Endothelial cell of umbilical vein (primary cell): ENCODE results near the gene TMF1. TPM values are rescaled to one million over a fixed set of nuclear protein-coding genes. Genes with fewer than 3 reads are reported as not detected.

Experiments used
- BruUV-seq: library from RNA; stranded (reverse); fragments of 400-500 nt; replicated peaks from 2 replicates; lab custom pipeline; 2021; lab: Mats Ljungman, UMichigan
- CTCF ChIA-PET: fragments of 300-600, 350-600 bp; sonication (Branson Sonifier 250); formaldehyde crosslinking; loops from one replicate; lab custom pipeline; 2021; ENCODE audit warnings: antibody characterized with exemption, inconsistent platforms; lab: Charles Lee
- POLR2A ChIA-PET: fragments of 300-600, 350-600 bp; sonication (Branson Sonifier 250); formaldehyde crosslinking; loops from one replicate; lab custom pipeline; 2021; ENCODE audit warnings: antibody characterized with exemption, inconsistent platforms; lab: Charles Lee
- DNase-seq: peaks from one replicate; pipeline ENCODE4 v3.0.0-alpha.2; 2011; ENCODE audit warnings: low read depth, low spot score
- FAIRE-seq: peaks from 2 replicates; lab custom pipeline; 2011; peaks lifted over from hg19 to GRCh38; lab: Jason Lieb, UNC
- H2AFZ ChIP-seq: 2 replicates; pipeline ENCODE4 v1.6.0; 2012; ENCODE audit warnings: low read depth, low read length, control low read depth, inconsistent platforms
- H3K27ac ChIP-seq: 2 replicates; pipeline ENCODE4 v1.5.1; 2011; ENCODE audit warnings: low read depth, mild to moderate bottlenecking, control low read depth, low read length, moderate library complexity; ENCODE audit not compliant: insufficient read depth
- H3K27me3 ChIP-seq, 2 experiments: 2 replicates each; pipeline versions ENCODE4 v1.6.0 to v1.6.1; 2011; ENCODE audit warnings: low read length in 2 of 2, mixed read lengths in 1 of 2; ENCODE audit not compliant: control insufficient read depth in 2 of 2, insufficient read depth in 2 of 2
- H3K36me3 ChIP-seq, 2 experiments: 2 replicates in 1 of 2; 3 replicates in 1 of 2; pipeline ENCODE4 v1.5.1; 2011; ENCODE audit warnings: low read length in 2 of 2, mild to moderate bottlenecking in 1 of 2, moderate library complexity in 1 of 2; ENCODE audit not compliant: control insufficient read depth in 2 of 2, insufficient read depth in 2 of 2; ENCODE audit errors: extremely low read depth in 1 of 2
- H3K4me1 ChIP-seq: 3 replicates; pipeline ENCODE4 v1.5.1; 2011; ENCODE audit warnings: mild to moderate bottlenecking, low read length; ENCODE audit not compliant: control insufficient read depth, insufficient read depth; ENCODE audit errors: extremely low read depth
- H3K4me2 ChIP-seq: 2 replicates; pipeline ENCODE4 v1.6.1; 2011; ENCODE audit warnings: low read length, control low read depth, mixed read lengths; ENCODE audit not compliant: insufficient read depth
- H3K4me3 ChIP-seq, 3 experiments: fragments of 200-600 bp in 1 of 3; sonication (generic), shearing (Covaris generic) in 1 of 3; replicated peaks in 1 of 3; 2 replicates each; pipeline ENCODE4 v1.5.1; 2011 to 2016; ENCODE audit warnings: control low read depth in 3 of 3, low read length in 3 of 3, mild to moderate bottlenecking in 2 of 3, inconsistent platforms in 1 of 3, low read depth in 1 of 3, moderate library complexity in 1 of 3; ENCODE audit not compliant: insufficient read depth in 1 of 3
- H3K79me2 ChIP-seq: 2 replicates; pipeline ENCODE4 v1.6.0; 2012; ENCODE audit warnings: low read length, inconsistent platforms; ENCODE audit not compliant: control insufficient read depth, insufficient read depth
- H3K9ac ChIP-seq: replicated peaks from 2 replicates; pipeline ENCODE3; 2011; ENCODE audit warnings: low read length, control low read depth; ENCODE audit not compliant: insufficient read depth; ENCODE audit errors: extremely low read depth
- H3K9me1 ChIP-seq: replicated peaks from 3 replicates; pipeline ENCODE4 v1.6.0; 2011; ENCODE audit warnings: mild to moderate bottlenecking, low read length; ENCODE audit not compliant: control insufficient read depth, insufficient read depth; ENCODE audit errors: extremely low read depth
- H3K9me3 ChIP-seq: replicated peaks from 2 replicates; pipeline ENCODE4 v1.5.1; 2012; ENCODE audit warnings: low read length, inconsistent platforms; ENCODE audit not compliant: control insufficient read depth, insufficient read depth
- H4K20me1 ChIP-seq: replicated peaks from 2 replicates; pipeline ENCODE3; 2011; ENCODE audit warnings: mild to moderate bottlenecking, low read length; ENCODE audit not compliant: control insufficient read depth, insufficient read depth; ENCODE audit errors: extremely low read depth
- CTCF ChIP-seq, 2 donors: IDR thresholded peaks; 1 replicate in 1 of 2; 2 replicates in 1 of 2; pipeline ENCODE4 v1.5.1; 2011; ENCODE audit warnings: low read length in 2 of 2, mild to moderate bottlenecking in 2 of 2, moderate library complexity in 2 of 2, control low read depth in 1 of 2, inconsistent platforms in 1 of 2, low read depth in 1 of 2; ENCODE audit not compliant: insufficient read depth in 1 of 2; ENCODE audit errors: extremely low read depth in 1 of 2
- EZH2 ChIP-seq: IDR thresholded peaks from 2 replicates; pipeline ENCODE4 v1.6.1; 2012; ENCODE audit warnings: borderline replicate concordance, low read depth, mild to moderate bottlenecking, moderate library complexity, low read length, inconsistent platforms; ENCODE audit not compliant: severe bottlenecking
- FOS ChIP-seq: IDR thresholded peaks from 2 replicates; pipeline ENCODE4 v1.6.1; 2011; ENCODE audit warnings: mild to moderate bottlenecking, low read length, moderate library complexity, borderline replicate concordance; ENCODE audit not compliant: insufficient read depth
- GATA2 ChIP-seq: IDR thresholded peaks from 2 replicates; pipeline ENCODE4 v1.7.0; 2011; ENCODE audit warnings: low read depth, mild to moderate bottlenecking, moderate library complexity, mixed read lengths, low read length; ENCODE audit not compliant: insufficient read length, insufficient read depth
- JUN ChIP-seq: IDR thresholded peaks from 2 replicates; pipeline ENCODE4 v1.6.1; 2011; ENCODE audit warnings: borderline replicate concordance, low read depth; ENCODE audit not compliant: insufficient read length, insufficient read depth
- MAX ChIP-seq: IDR thresholded peaks from 2 replicates; pipeline ENCODE4 v1.6.1; 2011; ENCODE audit not compliant: insufficient read depth, insufficient read length
- MYC ChIP-seq: IDR thresholded peaks from one replicate; pipeline ENCODE4 v1.6.1; 2011; ENCODE audit warnings: mild to moderate bottlenecking, low read depth, low read length
- POLR2A ChIP-seq: IDR thresholded peaks from 2 replicates; pipeline ENCODE4 v1.6.1; 2012; ENCODE audit warnings: low read depth, mild to moderate bottlenecking, control low read depth, low read length
- POLR2AphosphoS5 ChIP-seq: IDR thresholded peaks from 2 replicates; pipeline ENCODE4 v1.6.1; 2012; ENCODE audit warnings: low read depth, mild to moderate bottlenecking, control low read depth, low read length, moderate library complexity; ENCODE audit not compliant: insufficient read depth
- dilution Hi-C: fragments of 300-500 bp; cut with MboI; formaldehyde crosslinking; loops from one replicate; pipeline ENCODE4 v1.15.0; 2019; ENCODE audit warnings: low sequenced_read_pairs; ENCODE audit not compliant: extremely low pct_ligation_motif_present
- intact Hi-C: fragments of 100-400 bp; cut with micrococcal nuclease; formaldehyde crosslinking; loops from one replicate; pipeline ENCODE4 v1.10.0; 2022
- polyA plus RNA-seq, 4 experiments: library from polyadenylated mRNA; depleted of rRNA in 3 of 4; stranded (reverse) in 3 of 4; unstranded in 1 of 4; fragments of >200 nt; gene quantifications; 2 replicates each; pipeline versions ENCODE4 v1.2.1 to v1.2.3, GENCODE V29; 2011 to 2012; ENCODE audit warnings: missing spikeins in 1 of 4
- total RNA-seq: library from RNA; stranded (reverse); gene quantifications from 2 replicates; pipeline ENCODE4 v1.2.3, GENCODE V29; 2021

TMF1 gene
- total and polyA plus RNA-seq, 2 donors (not counting 3 experiments of a cell fraction or from before 2014, with no cell fraction given): 3.7 to 32.7 TPM

GRCh38 chr3:69081583-69082262 is 29.6 kb upstream of the TMF1 start:
- Histone ChIP-seq H2AFZ (no peak overlapping the region), H3K4me3 (no peak overlapping the region), H3K9me1 (no peaks in the 10 kb centered on the region), H3K4me2 (peak overlapping the region; percentile 19), H3K4me1 (peaks cover 62% of the 10 kb centered on the region), H3K27me3 (no peaks in the 10 kb centered on the region), H3K9ac (no peak overlapping the region), H3K9me3 (no peaks in the 10 kb centered on the region), H3K27ac (peak overlapping the region; percentile 49), H3K79me2 (peaks cover 39% of the 10 kb centered on the region), H4K20me1 (no peaks in the 10 kb centered on the region), H3K36me3 (no peaks in the 10 kb centered on the region)
- no TSS peak for BruUV-seq
- peak; percentile 64 for FAIRE-seq
- intact Hi-C loops (loop anchor here (2.0 kb wide), 1 partner anchor 49 kb away; no protein-coding TSS in a partner anchor), dilution Hi-C loops (no loop called here)
- ChIA-PET POLR2A (no interaction called here), CTCF (interaction anchor here (1.4 kb wide), 1 partner anchor 13 kb away, joined by 4 read pairs; no protein-coding TSS in a partner anchor)
- DNase-seq: peak; percentile 69
- TF ChIP-seq GATA2 (peak; percentile 84), CTCF (IDR thresholded peaks at IDR 0.05; ENCODE audit: extremely low read depth in 1 of 2, insufficient read depth in 1 of 2, low read depth in 1 of 2, low read length in 2 of 2) (no peak), FOS (peak; percentile 14), JUN (peak; percentile 48), EZH2 (no peak), MAX (no peak), POLR2A (no peak), MYC (no peak), POLR2AphosphoS5 (no peak)
